ENCODE results near the gene SLC24A3.

The SLC24A3 gene

DNA sequence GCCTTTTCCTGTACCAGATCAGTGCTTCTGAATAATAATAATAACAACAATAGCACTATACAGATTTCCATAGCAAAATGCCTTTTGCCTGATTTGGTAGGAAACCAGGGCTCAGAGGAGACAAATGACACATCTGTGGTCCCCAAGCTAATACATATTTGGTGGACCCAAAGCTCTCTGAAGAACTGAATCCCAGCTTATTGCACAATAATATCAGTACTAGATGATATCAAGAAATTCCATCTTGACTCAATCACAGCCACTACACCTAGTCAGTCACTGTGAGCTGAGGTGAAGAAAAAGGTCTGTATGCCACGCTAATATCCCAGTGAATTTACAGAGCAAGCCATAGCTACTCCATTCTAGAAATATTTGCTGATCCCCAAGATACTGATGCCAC is 275.0 kb downstream of the SLC24A3 start:
- Histone ChIP-seq H3K27me3 (ENCODE audit: insufficient read depth, low read length, poor library complexity) (no peaks in the 10 kb centered on the region), H4K5ac (ENCODE audit: low read length) (no peak overlapping the region), H3K27ac (ENCODE audit: low read depth, low read length) (no peak overlapping the region), H3K79me1 (ENCODE audit: low read length) (no peaks in the 10 kb centered on the region), H3K36me3 (ENCODE audit: control insufficient read depth, insufficient read depth, low read length) (no peaks in the 10 kb centered on the region), H3K4me3 (ENCODE audit: low read length) (no peak overlapping the region), H3K56ac (ENCODE audit: low read length) (no peak overlapping the region), H2BK120ac (ENCODE audit: low read depth, low read length) (no peak overlapping the region), H3K18ac (ENCODE audit: low read length) (no peak overlapping the region), H3K4me1 (ENCODE audit: control insufficient read depth, low read depth, low read length) (no peaks in the 10 kb centered on the region), H4K8ac (ENCODE audit: low read depth, low read length) (no peak overlapping the region), H2BK5ac (ENCODE audit: low read length) (no peak overlapping the region), H3K4ac (ENCODE audit: low read depth, low read length) (no peak overlapping the region), H2AK5ac (ENCODE audit: low read length) (no peak overlapping the region), H3K4me2 (ENCODE audit: low read length) (no peak overlapping the region), H2BK15ac (replicated peaks; ENCODE audit: low read depth) (no peak overlapping the region), H3K23ac (ENCODE audit: low read length) (no peak overlapping the region), H3K79me2 (ENCODE audit: control insufficient read depth, insufficient read depth, low read length) (no peaks in the 10 kb centered on the region), H3K9ac (ENCODE audit: low read length) (no peak overlapping the region)
- DNase-seq: no peak
- WGBS (ENCODE audit: extremely low coverage, insufficient coverage, low lambda C conversion rate): no CpG with 5 or more reads among the region's 1 CpG

- no peak overlapping the region for H3K4me2 ChIP-seq (ENCODE audit: low read length)
- H2BK120ac ChIP-seq (ENCODE audit: low read depth, low read length): no peak overlapping the region
- WGBS (ENCODE audit: extremely low coverage, insufficient coverage, low lambda C conversion rate): no CpG with 5 or more reads among the region's 4 CpGs
- H4K8ac ChIP-seq (ENCODE audit: low read depth, low read length): no peak overlapping the region
- no peaks in the 10 kb centered on the region for H3K4me1 ChIP-seq (ENCODE audit: control insufficient read depth, low read depth, low read length)
- H3K9ac ChIP-seq (ENCODE audit: low read length): no peak overlapping the region
- no peak overlapping the region for H3K23ac ChIP-seq (ENCODE audit: low read length)
- no peak overlapping the region for H3K4ac ChIP-seq (ENCODE audit: low read depth, low read length)
- no peaks in the 10 kb centered on the region for H3K79me2 ChIP-seq (ENCODE audit: control insufficient read depth, insufficient read depth, low read length)
- H3K36me3 ChIP-seq (ENCODE audit: control insufficient read depth, insufficient read depth, low read length): no peaks in the 10 kb centered on the region
- DNase-seq: no peak
- no peak overlapping the region for H3K56ac ChIP-seq (ENCODE audit: low read length)
- H2BK15ac ChIP-seq (replicated peaks; ENCODE audit: low read depth): no peak overlapping the region
- no peaks in the 10 kb centered on the region for H3K79me1 ChIP-seq (ENCODE audit: low read length)
- no peak overlapping the region for H3K4me3 ChIP-seq (ENCODE audit: low read length)
- H3K18ac ChIP-seq (ENCODE audit: low read length): no peak overlapping the region
- no peak overlapping the region for H4K5ac ChIP-seq (ENCODE audit: low read length)
- no peaks in the 10 kb centered on the region for H3K27me3 ChIP-seq (ENCODE audit: insufficient read depth, low read length, poor library complexity)
- no peak overlapping the region for H2AK5ac ChIP-seq (ENCODE audit: low read length)
- H3K27ac ChIP-seq (ENCODE audit: low read depth, low read length): no peak overlapping the region
- no peak overlapping the region for H2BK5ac ChIP-seq (ENCODE audit: low read length)
These were observed 278.8 kb downstream of the SLC24A3 start for GRCh38 chr20:19491241-19491640.

DNA sequence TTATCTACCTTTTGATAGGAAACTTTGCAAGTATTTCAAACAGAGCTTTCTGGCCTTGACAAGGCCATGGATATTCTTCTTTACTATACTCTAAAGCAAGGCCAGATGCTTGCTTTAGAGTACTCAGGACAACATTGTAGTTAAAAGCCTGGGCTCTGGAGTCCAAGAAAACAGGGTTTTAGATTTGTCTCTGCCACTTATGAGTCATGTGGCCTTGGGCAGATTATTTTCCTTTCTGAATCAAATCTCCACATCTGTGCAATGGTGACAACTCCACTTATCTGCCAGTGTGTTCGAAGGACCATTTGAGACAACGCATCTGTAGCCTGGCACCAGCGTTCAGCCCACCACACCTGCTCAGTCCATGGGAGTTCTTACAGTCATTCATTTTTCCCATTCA is 279.7 kb downstream of the SLC24A3 start:
- Histone ChIP-seq H3K36me3 (ENCODE audit: control insufficient read depth, insufficient read depth, low read length) (no peaks in the 10 kb centered on the region), H3K27me3 (ENCODE audit: insufficient read depth, low read length, poor library complexity) (no peaks in the 10 kb centered on the region), H3K4me3 (ENCODE audit: low read length) (no peak overlapping the region), H2BK120ac (ENCODE audit: low read depth, low read length) (no peak overlapping the region), H3K27ac (ENCODE audit: low read depth, low read length) (no peak overlapping the region), H3K23ac (ENCODE audit: low read length) (no peak overlapping the region), H2BK5ac (ENCODE audit: low read length) (no peak overlapping the region), H4K5ac (ENCODE audit: low read length) (no peak overlapping the region), H3K56ac (ENCODE audit: low read length) (no peak overlapping the region), H4K8ac (ENCODE audit: low read depth, low read length) (no peak overlapping the region), H3K4ac (ENCODE audit: low read depth, low read length) (no peak overlapping the region), H3K79me2 (ENCODE audit: control insufficient read depth, insufficient read depth, low read length) (no peaks in the 10 kb centered on the region), H3K18ac (ENCODE audit: low read length) (no peak overlapping the region), H2AK5ac (ENCODE audit: low read length) (no peak overlapping the region), H3K4me1 (ENCODE audit: control insufficient read depth, low read depth, low read length) (no peaks in the 10 kb centered on the region), H3K4me2 (ENCODE audit: low read length) (no peak overlapping the region), H3K9ac (ENCODE audit: low read length) (no peak overlapping the region), H3K79me1 (ENCODE audit: low read length) (no peaks in the 10 kb centered on the region), H2BK15ac (replicated peaks; ENCODE audit: low read depth) (no peak overlapping the region)
- no CpG with 5 or more reads among the region's 3 CpGs for WGBS (ENCODE audit: extremely low coverage, insufficient coverage, low lambda C conversion rate)
- DNase-seq: no peak

DNA sequence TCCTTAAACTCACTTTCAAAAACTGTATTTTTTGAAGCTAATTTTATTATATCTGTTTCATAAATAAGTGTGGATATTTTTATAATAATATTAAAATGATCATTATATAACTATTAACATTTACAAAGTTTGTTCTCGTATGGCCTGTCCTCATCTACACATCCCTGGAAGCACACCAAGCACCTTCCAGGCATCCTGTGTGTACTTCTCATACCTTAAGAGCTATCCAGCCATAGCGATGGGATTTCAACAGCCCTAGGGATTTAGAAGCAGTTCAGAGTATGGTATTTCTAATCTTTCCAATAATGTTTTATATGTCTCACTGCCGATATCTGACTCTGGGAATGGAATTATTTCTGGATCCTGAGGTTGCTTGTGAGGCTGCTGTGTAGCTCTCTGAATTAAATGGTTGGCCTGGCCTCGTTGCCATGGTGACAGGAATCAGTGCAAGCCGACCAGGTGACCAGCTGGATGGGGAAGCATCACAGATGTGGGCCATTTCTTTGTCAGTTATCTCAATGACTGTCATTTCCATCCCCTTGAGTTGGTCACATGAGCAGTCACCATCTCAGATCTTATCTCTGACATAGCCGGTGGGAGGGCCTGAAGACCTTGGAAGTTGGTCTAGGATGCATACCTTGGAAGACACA is 280.4 kb downstream of the SLC24A3 start:
- no peak overlapping the region for H3K27ac ChIP-seq (ENCODE audit: low read depth, low read length)
- H3K9ac ChIP-seq (ENCODE audit: low read length): no peak overlapping the region
- WGBS (ENCODE audit: extremely low coverage, insufficient coverage, low lambda C conversion rate): no CpG with 5 or more reads among the region's 6 CpGs
- H3K79me1 ChIP-seq (ENCODE audit: low read length): no peaks in the 10 kb centered on the region
- H2AK5ac ChIP-seq (ENCODE audit: low read length): no peak overlapping the region
- no peaks in the 10 kb centered on the region for H3K4me1 ChIP-seq (ENCODE audit: control insufficient read depth, low read depth, low read length)
- H3K4ac ChIP-seq (ENCODE audit: low read depth, low read length): no peak overlapping the region
- H3K79me2 ChIP-seq (ENCODE audit: control insufficient read depth, insufficient read depth, low read length): no peaks in the 10 kb centered on the region
- no peak overlapping the region for H2BK5ac ChIP-seq (ENCODE audit: low read length)
- H3K23ac ChIP-seq (ENCODE audit: low read length): no peak overlapping the region
- no peak overlapping the region for H4K8ac ChIP-seq (ENCODE audit: low read depth, low read length)
- H2BK120ac ChIP-seq (ENCODE audit: low read depth, low read length): no peak overlapping the region
- DNase-seq: peak; percentile 32
- no peak overlapping the region for H2BK15ac ChIP-seq (replicated peaks; ENCODE audit: low read depth)
- H3K18ac ChIP-seq (ENCODE audit: low read length): no peak overlapping the region
- H4K5ac ChIP-seq (ENCODE audit: low read length): no peak overlapping the region
- H3K27me3 ChIP-seq (ENCODE audit: insufficient read depth, low read length, poor library complexity): no peaks in the 10 kb centered on the region
- no peaks in the 10 kb centered on the region for H3K36me3 ChIP-seq (ENCODE audit: control insufficient read depth, insufficient read depth, low read length)
- H3K56ac ChIP-seq (ENCODE audit: low read length): no peak overlapping the region
- no peak overlapping the region for H3K4me3 ChIP-seq (ENCODE audit: low read length)
- H3K4me2 ChIP-seq (ENCODE audit: low read length): no peak overlapping the region

DNA sequence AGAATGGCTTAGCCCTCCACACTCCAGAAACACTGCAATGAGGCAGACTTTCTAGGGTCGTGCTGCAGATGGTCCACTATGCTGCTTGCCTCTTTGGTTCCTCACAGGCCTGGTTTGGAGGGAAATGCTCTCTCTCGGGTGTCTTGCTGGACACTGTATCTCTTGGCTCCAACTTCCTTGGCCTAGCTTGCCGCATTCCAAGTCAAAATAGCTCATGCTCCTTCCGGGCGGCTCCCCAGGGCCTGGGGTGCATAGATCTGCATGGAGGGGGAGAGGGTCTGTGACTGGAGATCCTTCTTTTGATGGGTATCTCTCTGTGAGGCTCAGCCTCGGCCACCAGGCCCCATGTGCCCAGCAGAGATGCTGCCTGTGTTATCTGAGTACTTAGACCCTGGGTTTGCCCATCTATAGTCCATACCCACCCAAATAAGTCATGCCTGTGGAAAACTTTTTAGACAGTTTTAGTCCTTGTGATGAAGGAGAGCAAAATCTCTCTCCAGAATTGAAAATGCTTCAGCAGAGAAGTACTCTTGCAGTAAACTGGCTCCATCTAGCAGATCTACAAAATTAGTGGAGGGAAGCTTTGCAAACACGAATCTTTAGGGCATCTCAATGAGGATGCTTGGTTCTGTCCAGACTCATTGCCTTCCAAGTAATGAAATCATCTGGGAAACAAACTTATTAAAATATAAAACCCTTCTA is 281.5 kb downstream of the SLC24A3 start:
- no peaks in the 10 kb centered on the region for H3K79me1 ChIP-seq (ENCODE audit: low read length)
- H3K4me3 ChIP-seq (ENCODE audit: low read length): no peak overlapping the region
- H3K4me1 ChIP-seq (ENCODE audit: control insufficient read depth, low read depth, low read length): no peaks in the 10 kb centered on the region
- WGBS (ENCODE audit: extremely low coverage, insufficient coverage, low lambda C conversion rate): no CpG with 5 or more reads among the region's 7 CpGs
- no peak overlapping the region for H2BK120ac ChIP-seq (ENCODE audit: low read depth, low read length)
- H3K56ac ChIP-seq (ENCODE audit: low read length): no peak overlapping the region
- no peak overlapping the region for H3K27ac ChIP-seq (ENCODE audit: low read depth, low read length)
- no peaks in the 10 kb centered on the region for H3K36me3 ChIP-seq (ENCODE audit: control insufficient read depth, insufficient read depth, low read length)
- no peak overlapping the region for H3K9ac ChIP-seq (ENCODE audit: low read length)
- H3K27me3 ChIP-seq (ENCODE audit: insufficient read depth, low read length, poor library complexity): no peaks in the 10 kb centered on the region
- no peak overlapping the region for H3K23ac ChIP-seq (ENCODE audit: low read length)
- H3K4me2 ChIP-seq (ENCODE audit: low read length): no peak overlapping the region
- H4K5ac ChIP-seq (ENCODE audit: low read length): no peak overlapping the region
- H3K4ac ChIP-seq (ENCODE audit: low read depth, low read length): no peak overlapping the region
- H4K8ac ChIP-seq (ENCODE audit: low read depth, low read length): no peak overlapping the region
- H2AK5ac ChIP-seq (ENCODE audit: low read length): no peak overlapping the region
- no peak overlapping the region for H2BK5ac ChIP-seq (ENCODE audit: low read length)
- no peak overlapping the region for H2BK15ac ChIP-seq (replicated peaks; ENCODE audit: low read depth)
- DNase-seq: no peak
- no peak overlapping the region for H3K18ac ChIP-seq (ENCODE audit: low read length)
- H3K79me2 ChIP-seq (ENCODE audit: control insufficient read depth, insufficient read depth, low read length): no peaks in the 10 kb centered on the region

Measured in mesendoderm (in vitro differentiated cells).